OCI-LY7 (cell line): ENCODE measurements around the gene PDZD2. TPM values are rescaled to one million over a fixed set of nuclear protein-coding genes. Genes with fewer than 3 reads are reported as not detected.

Source experiments
- BruUV-seq: library from RNA; stranded (reverse); fragments of 400-500 nt; replicated peaks from 2 replicates; lab custom pipeline; 2021; lab: Mats Ljungman, UMichigan
- CTCF ChIA-PET: fragments of 300-600 bp; sonication (Branson Sonifier 250); formaldehyde crosslinking; loops from one replicate; lab custom pipeline; 2022; ENCODE audit warnings: antibody characterized with exemption; ENCODE audit not compliant: unreplicated experiment; lab: Charles Lee
- POLR2A ChIA-PET: fragments of 300-600 bp; sonication (Branson Sonifier 250); formaldehyde crosslinking; loops from one replicate; lab custom pipeline; 2022; ENCODE audit warnings: antibody characterized with exemption; lab: Charles Lee
- DNase-seq: peaks from one replicate; pipeline ENCODE4 v3.0.0-alpha.2; 2015; ENCODE audit warnings: low spot score
- H2AFZ ChIP-seq: fragments of 200-600 bp; sonication (generic), shearing (Covaris generic); 2 replicates; pipeline ENCODE4 v1.6.1; 2014; ENCODE audit warnings: mild to moderate bottlenecking, antibody characterized with exemption, low read length, moderate library complexity
- H3K27ac ChIP-seq: fragments of 200-600 bp; sonication (generic); 2 replicates; pipeline ENCODE4 v1.5.1; 2014; ENCODE audit warnings: mixed run types, low read depth, mild to moderate bottlenecking, moderate library complexity, low read length, inconsistent platforms; ENCODE audit not compliant: poor library complexity, severe bottlenecking
- H3K36me3 ChIP-seq: fragments of 200-600 bp; sonication (generic); 2 replicates; pipeline ENCODE4 v1.6.1; 2014; ENCODE audit warnings: mild to moderate bottlenecking, antibody characterized with exemption, low read length, moderate library complexity, mixed read lengths; ENCODE audit not compliant: insufficient read depth
- H3K4me1 ChIP-seq: fragments of 200-600 bp; sonication (generic); 2 replicates; pipeline ENCODE4 v1.5.1; 2014; ENCODE audit warnings: mild to moderate bottlenecking, low read length; ENCODE audit not compliant: insufficient read depth, poor library complexity, severe bottlenecking
- H3K4me2 ChIP-seq: fragments of 200-600 bp; sonication (generic); 2 replicates; pipeline ENCODE4 v1.6.1; 2014; ENCODE audit warnings: mild to moderate bottlenecking, low read length
- H3K4me3 ChIP-seq: fragments of 200-600 bp; sonication (generic); 2 replicates; pipeline ENCODE4 v1.5.1; 2014; ENCODE audit warnings: mild to moderate bottlenecking, low read depth, low read length; ENCODE audit not compliant: poor library complexity, severe bottlenecking
- H3K79me2 ChIP-seq: fragments of 200-600 bp; sonication (generic); 2 replicates; pipeline ENCODE4 v1.6.1; 2016; ENCODE audit warnings: low read depth, mild to moderate bottlenecking, low read length, moderate library complexity, mixed read lengths; ENCODE audit not compliant: insufficient read depth
- H3K9me2 ChIP-seq: fragments of 200-600 bp; sonication (generic); 2 replicates; pipeline ENCODE4 v1.6.1; 2016; ENCODE audit warnings: mild to moderate bottlenecking, low read length, mixed read lengths; ENCODE audit not compliant: insufficient read depth
- H3K9me3 ChIP-seq: fragments of 200-600 bp; sonication (generic); 2 replicates; pipeline ENCODE4 v1.6.1; 2014; ENCODE audit warnings: mild to moderate bottlenecking, mixed run types, low read length, mixed read lengths
- H4K20me1 ChIP-seq: fragments of 200-600 bp; sonication (generic); 2 replicates; pipeline ENCODE4 v1.6.1; 2014; ENCODE audit warnings: mild to moderate bottlenecking, antibody characterized with exemption, low read length, moderate library complexity, mixed read lengths; ENCODE audit not compliant: insufficient read depth
- EZH2phosphoT487 ChIP-seq: fragments of 200-600 bp; sonication (generic); IDR thresholded peaks from 2 replicates; pipeline ENCODE4 v1.6.1; 2018; ENCODE audit warnings: low read depth, borderline replicate concordance, mild to moderate bottlenecking, mixed run types, antibody characterized with exemption, low read length, moderate library complexity, mixed read lengths
- intact Hi-C: fragments of 100-400 bp; cut with micrococcal nuclease; formaldehyde crosslinking; loops from one replicate; pipeline ENCODE4 v1.10.0; 2022; ENCODE audit not compliant: unreplicated experiment
- total RNA-seq, 2 experiments: library from RNA; depleted of rRNA in 1 of 2; stranded (reverse); fragments of >200 nt in 1 of 2; shearing (Covaris generic) in 1 of 2; gene quantifications; 2 replicates each; pipeline ENCODE4 v1.2.3, GENCODE V29; 2014 to 2022
- TF ChIP-seq, protein P1 (sequence below): fragments of 200-600 bp; sonication (generic); conservative IDR thresholded peaks from 2 replicates; pipeline ENCODE4 v1.5.1; 2014; ENCODE audit warnings: mild to moderate bottlenecking, antibody characterized with exemption, low read length, moderate library complexity, mixed read lengths

PDZD2 gene
- total RNA-seq, 2 experiments from 2014 or later: 8.6 to 10.6 TPM

GRCh38 chr5:31786090-31786631 lies 147.2 kb downstream of the PDZD2 start:
- no peaks in the 10 kb centered on the region for H4K20me1 ChIP-seq
- H3K4me3 ChIP-seq: no peak overlapping the region
- POLR2A ChIA-PET: no interaction called here
- TF ChIP-seq, protein P1, sequence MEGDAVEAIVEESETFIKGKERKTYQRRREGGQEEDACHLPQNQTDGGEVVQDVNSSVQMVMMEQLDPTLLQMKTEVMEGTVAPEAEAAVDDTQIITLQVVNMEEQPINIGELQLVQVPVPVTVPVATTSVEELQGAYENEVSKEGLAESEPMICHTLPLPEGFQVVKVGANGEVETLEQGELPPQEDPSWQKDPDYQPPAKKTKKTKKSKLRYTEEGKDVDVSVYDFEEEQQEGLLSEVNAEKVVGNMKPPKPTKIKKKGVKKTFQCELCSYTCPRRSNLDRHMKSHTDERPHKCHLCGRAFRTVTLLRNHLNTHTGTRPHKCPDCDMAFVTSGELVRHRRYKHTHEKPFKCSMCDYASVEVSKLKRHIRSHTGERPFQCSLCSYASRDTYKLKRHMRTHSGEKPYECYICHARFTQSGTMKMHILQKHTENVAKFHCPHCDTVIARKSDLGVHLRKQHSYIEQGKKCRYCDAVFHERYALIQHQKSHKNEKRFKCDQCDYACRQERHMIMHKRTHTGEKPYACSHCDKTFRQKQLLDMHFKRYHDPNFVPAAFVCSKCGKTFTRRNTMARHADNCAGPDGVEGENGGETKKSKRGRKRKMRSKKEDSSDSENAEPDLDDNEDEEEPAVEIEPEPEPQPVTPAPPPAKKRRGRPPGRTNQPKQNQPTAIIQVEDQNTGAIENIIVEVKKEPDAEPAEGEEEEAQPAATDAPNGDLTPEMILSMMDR: no peak
- TF ChIP-seq EZH2phosphoT487: no peak
- BruUV-seq: no TSS peak
- H2AFZ ChIP-seq: no peak overlapping the region
- no peaks in the 10 kb centered on the region for H3K36me3 ChIP-seq
- no peak overlapping the region for H3K4me2 ChIP-seq
- intact Hi-C loops: no loop called here
- no peaks in the 10 kb centered on the region for H3K4me1 ChIP-seq
- no peak for DNase-seq
- H3K79me2 ChIP-seq: no peaks in the 10 kb centered on the region
- CTCF ChIA-PET: no interaction called here
- no peaks in the 10 kb centered on the region for H3K9me2 ChIP-seq
- H3K27ac ChIP-seq: no peak overlapping the region
- H3K9me3 ChIP-seq: no peaks in the 10 kb centered on the region

- no TSS peak for BruUV-seq
- CTCF ChIA-PET: no interaction called here
These were observed 155.1 kb downstream of the PDZD2 start for GRCh38 chr5:31794009-31794408.

DNA sequence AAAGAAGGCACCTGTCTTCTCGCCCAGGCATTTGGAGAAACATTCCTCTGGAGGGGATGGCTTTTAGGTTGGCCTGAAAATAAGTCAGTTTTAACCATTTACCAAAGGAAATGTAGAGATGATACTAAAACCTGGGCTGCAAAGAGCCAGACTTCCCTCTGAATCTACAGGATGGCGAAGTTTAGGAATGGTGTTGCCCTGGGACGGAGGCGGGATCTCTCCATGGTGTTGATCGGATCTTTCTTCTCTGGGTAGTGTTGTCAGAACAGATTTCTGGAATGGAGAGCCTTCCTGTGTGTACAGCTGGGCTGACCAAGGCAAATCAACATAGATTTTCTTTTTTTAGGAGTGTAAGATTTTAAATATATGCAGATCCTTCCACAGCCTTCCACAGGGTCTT lies 159.2 kb downstream of the PDZD2 start:
- H3K9me2 ChIP-seq: no peaks in the 10 kb centered on the region
- ChIA-PET CTCF (no interaction called here), POLR2A (no interaction called here)
- TF ChIP-seq, protein P1: no peak
- no peak for TF ChIP-seq EZH2phosphoT487
- H3K79me2 ChIP-seq: no peaks in the 10 kb centered on the region
- no peak for DNase-seq
- no peaks in the 10 kb centered on the region for H3K4me1 ChIP-seq
- no peak overlapping the region for H2AFZ ChIP-seq
- H3K4me3 ChIP-seq: no peak overlapping the region
- BruUV-seq: no TSS peak
- H4K20me1 ChIP-seq: no peaks in the 10 kb centered on the region
- no peak overlapping the region for H3K27ac ChIP-seq
- H3K9me3 ChIP-seq: no peaks in the 10 kb centered on the region
- H3K4me2 ChIP-seq: no peak overlapping the region
- intact Hi-C loops: no loop called here
- H3K36me3 ChIP-seq: no peaks in the 10 kb centered on the region

More at GRCh38 chr5:31794009-31794408, 155.1 kb downstream of the PDZD2 start:
- Histone ChIP-seq H3K79me2 (no peaks in the 10 kb centered on the region), H3K9me3 (no peaks in the 10 kb centered on the region), H4K20me1 (no peaks in the 10 kb centered on the region), H3K4me3 (no peak overlapping the region), H3K4me2 (no peak overlapping the region), H2AFZ (no peak overlapping the region), H3K36me3 (no peaks in the 10 kb centered on the region), H3K9me2 (no peaks in the 10 kb centered on the region), H3K4me1 (no peaks in the 10 kb centered on the region), H3K27ac (no peak overlapping the region)
- intact Hi-C loops: no loop called here
- POLR2A ChIA-PET: no interaction called here
- no peak for TF ChIP-seq EZH2phosphoT487
- TF ChIP-seq, protein P1: no peak
- no peak for DNase-seq
